ENCODE data around the gene TTLL6.
A peak's percentile ranks its signal among the peaks of the same experiment; 100 is the strongest.
"Not testable (repeated sequence)": the region's sequence is repeated elsewhere in the genome, so short reads cannot be mapped to it uniquely, and the experiment has no call there.

The TTLL6 gene

GRCh38 chr17:48816774-48817590, at the start of gene TTLL6:
Gene TTLL6, minus strand, starts transcription at chr17:48817229. Its CDS starts 157 bp downstream, at chr17:48817072.
- peak; percentile 89 for DNase-seq (ENCODE audit: low read depth)

GRCh38 chr17:48860456-48860855, 43.4 kb upstream of the TTLL6 start:
- no peak for DNase-seq (ENCODE audit: low read depth)

GRCh38 chr17:48860034-48860433, 43.0 kb upstream of the TTLL6 start:
- no peak for DNase-seq (ENCODE audit: low read depth)

- DNase-seq (ENCODE audit: low read depth): no peak
Observed at GRCh38 chr17:48856122-48856821, 39.2 kb upstream of the TTLL6 start.

GRCh38 chr17:48854774-48855476, 37.9 kb upstream of the TTLL6 start:
- DNase-seq (ENCODE audit: low read depth): no peak

GRCh38 chr17:48850792-48851323, 33.8 kb upstream of the TTLL6 start:
- DNase-seq (ENCODE audit: low read depth): no peak

GRCh38 chr17:48843187-48843900, 26.3 kb upstream of the TTLL6 start:
- peak; percentile 93 for DNase-seq (ENCODE audit: low read depth)

- DNase-seq (ENCODE audit: low read depth): peak; percentile 84
Observed at GRCh38 chr17:48842746-48843145, 25.7 kb upstream of the TTLL6 start.

- peak; percentile 92 for DNase-seq (ENCODE audit: low read depth)
Observed at GRCh38 chr17:48841395-48841831, 24.4 kb upstream of the TTLL6 start.

GRCh38 chr17:48840441-48840840, 23.4 kb upstream of the TTLL6 start:
- DNase-seq (ENCODE audit: low read depth): peak; percentile 74

GRCh38 chr17:48837458-48837857, 20.4 kb upstream of the TTLL6 start:
- DNase-seq (ENCODE audit: low read depth): not testable (repeated sequence)

GRCh38 chr17:48835971-48836370, 18.9 kb upstream of the TTLL6 start:
- DNase-seq (ENCODE audit: low read depth): no peak

- DNase-seq (ENCODE audit: low read depth): no peak
Observed at GRCh38 chr17:48834973-48835372, 17.9 kb upstream of the TTLL6 start.

- no peak for DNase-seq (ENCODE audit: low read depth)
Observed at GRCh38 chr17:48831549-48831883, 14.5 kb upstream of the TTLL6 start.

- DNase-seq (ENCODE audit: low read depth): peak; percentile 93
Observed at GRCh38 chr17:48830840-48831548, 14.0 kb upstream of the TTLL6 start, which contains the start of gene CALCOCO2. Gene CALCOCO2, plus strand, starts transcription at chr17:48831035. Its CDS starts 10,673 bp downstream, at chr17:48841708.

GRCh38 chr17:48825446-48826381, 8.7 kb upstream of the TTLL6 start:
- no peak for DNase-seq (ENCODE audit: low read depth)

- not testable (repeated sequence) for DNase-seq (ENCODE audit: low read depth)
Observed at GRCh38 chr17:48820936-48821335, 3.9 kb upstream of the TTLL6 start.

- peak; percentile 51 for DNase-seq (ENCODE audit: low read depth)
Observed at GRCh38 chr17:48819466-48819865, 2.4 kb upstream of the TTLL6 start.

- DNase-seq (ENCODE audit: low read depth): no peak
Observed at GRCh38 chr17:48818361-48818841, 1.4 kb upstream of the TTLL6 start.

- no peak for DNase-seq (ENCODE audit: low read depth)
Observed at GRCh38 chr17:48816438-48816773, 623 bp downstream of the TTLL6 start.
